HEK293 (cell line): ENCODE measurements around the gene NCKAP1.

Experiments
- EGR2 ChIP-seq: fragments of 450-650 bp; formaldehyde crosslinking; IDR thresholded peaks from 2 replicates; pipeline ENCODE4 v1.5.1; 2016; ENCODE audit warnings: low read depth, missing biosample characterization, missing genetic modification characterization
- GLIS2 ChIP-seq: fragments of 450-650 bp; formaldehyde crosslinking; IDR thresholded peaks from 2 replicates; pipeline ENCODE4 v1.5.1; 2016; ENCODE audit warnings: missing biosample characterization, missing genetic modification characterization
- IKZF3 ChIP-seq: fragments of 450-650 bp; IDR thresholded peaks from 2 replicates; pipeline ENCODE4 v1.5.0; 2018; ENCODE audit warnings: missing biosample characterization, mild to moderate bottlenecking, missing genetic modification characterization, moderate library complexity
- KLF8 ChIP-seq: fragments of 450-650 bp; formaldehyde crosslinking; IDR thresholded peaks from 2 replicates; pipeline ENCODE4 v1.5.1; 2016; ENCODE audit warnings: missing biosample characterization, missing genetic modification characterization
- PATZ1 ChIP-seq: fragments of 450-650 bp; formaldehyde crosslinking; IDR thresholded peaks from 2 replicates; pipeline ENCODE4 v1.5.1; 2016; ENCODE audit warnings: missing biosample characterization, missing genetic modification characterization
- SETDB1 ChIP-seq: IDR thresholded peaks from one replicate; pipeline ENCODE4 v1.6.1; 2017; ENCODE audit warnings: mild to moderate bottlenecking, low read length, moderate library complexity, mixed read lengths; ENCODE audit not compliant: insufficient read length
- ZBTB26 ChIP-seq: fragments of 450-650 bp; formaldehyde crosslinking; optimal IDR thresholded peaks from 2 replicates; pipeline ENCODE3; 2016; ENCODE audit warnings: missing biosample characterization, mild to moderate bottlenecking, missing genetic modification characterization
- ZBTB48 ChIP-seq: fragments of 450-650 bp; formaldehyde crosslinking; IDR thresholded peaks from 2 replicates; pipeline ENCODE4 v1.5.1; 2016; ENCODE audit warnings: missing biosample characterization, missing genetic modification characterization
- ZEB2 ChIP-seq: fragments of 450-650 bp; formaldehyde crosslinking; IDR thresholded peaks from 2 replicates; pipeline ENCODE4 v1.5.1; 2016; ENCODE audit warnings: missing biosample characterization, missing genetic modification characterization
- ZFHX2 ChIP-seq: fragments of 450-650 bp; formaldehyde crosslinking; conservative IDR thresholded peaks from 2 replicates; pipeline ENCODE4 v1.5.1; 2016; ENCODE audit warnings: missing biosample characterization, missing genetic modification characterization
- ZFP69B ChIP-seq: fragments of 450-650 bp; formaldehyde crosslinking; IDR thresholded peaks from 2 replicates; pipeline ENCODE4 v1.5.1; 2016; ENCODE audit warnings: missing biosample characterization, missing genetic modification characterization
- ZNF791 ChIP-seq: fragments of 450-650 bp; formaldehyde crosslinking; IDR thresholded peaks from 2 replicates; pipeline ENCODE4 v1.5.1; 2016; ENCODE audit warnings: missing biosample characterization, missing genetic modification characterization
- ZSCAN18 ChIP-seq: fragments of 450-650 bp; formaldehyde crosslinking; IDR thresholded peaks from 2 replicates; pipeline ENCODE4 v1.5.1; 2016; ENCODE audit warnings: missing biosample characterization, missing genetic modification characterization
- ZSCAN30 ChIP-seq: fragments of 450-650 bp; IDR thresholded peaks from 2 replicates; pipeline ENCODE4 v1.5.1; 2018; ENCODE audit warnings: missing biosample characterization, mild to moderate bottlenecking, missing genetic modification characterization, moderate library complexity
- TF ChIP-seq, protein P1 (sequence below): fragments of 450-650 bp; formaldehyde crosslinking; IDR thresholded peaks from 2 replicates; pipeline ENCODE4 v1.5.1; 2016; ENCODE audit warnings: missing biosample characterization, missing genetic modification characterization
- TF ChIP-seq, protein P2 (sequence below): fragments of 450-650 bp; formaldehyde crosslinking; IDR thresholded peaks from 2 replicates; pipeline ENCODE4 v1.5.1; 2017; ENCODE audit warnings: missing biosample characterization, missing genetic modification characterization

NCKAP1 gene

GRCh38 chr2:183037553-183038340 lies 510 bp downstream of the NCKAP1 start (continued):
- TF ChIP-seq, protein P1, sequence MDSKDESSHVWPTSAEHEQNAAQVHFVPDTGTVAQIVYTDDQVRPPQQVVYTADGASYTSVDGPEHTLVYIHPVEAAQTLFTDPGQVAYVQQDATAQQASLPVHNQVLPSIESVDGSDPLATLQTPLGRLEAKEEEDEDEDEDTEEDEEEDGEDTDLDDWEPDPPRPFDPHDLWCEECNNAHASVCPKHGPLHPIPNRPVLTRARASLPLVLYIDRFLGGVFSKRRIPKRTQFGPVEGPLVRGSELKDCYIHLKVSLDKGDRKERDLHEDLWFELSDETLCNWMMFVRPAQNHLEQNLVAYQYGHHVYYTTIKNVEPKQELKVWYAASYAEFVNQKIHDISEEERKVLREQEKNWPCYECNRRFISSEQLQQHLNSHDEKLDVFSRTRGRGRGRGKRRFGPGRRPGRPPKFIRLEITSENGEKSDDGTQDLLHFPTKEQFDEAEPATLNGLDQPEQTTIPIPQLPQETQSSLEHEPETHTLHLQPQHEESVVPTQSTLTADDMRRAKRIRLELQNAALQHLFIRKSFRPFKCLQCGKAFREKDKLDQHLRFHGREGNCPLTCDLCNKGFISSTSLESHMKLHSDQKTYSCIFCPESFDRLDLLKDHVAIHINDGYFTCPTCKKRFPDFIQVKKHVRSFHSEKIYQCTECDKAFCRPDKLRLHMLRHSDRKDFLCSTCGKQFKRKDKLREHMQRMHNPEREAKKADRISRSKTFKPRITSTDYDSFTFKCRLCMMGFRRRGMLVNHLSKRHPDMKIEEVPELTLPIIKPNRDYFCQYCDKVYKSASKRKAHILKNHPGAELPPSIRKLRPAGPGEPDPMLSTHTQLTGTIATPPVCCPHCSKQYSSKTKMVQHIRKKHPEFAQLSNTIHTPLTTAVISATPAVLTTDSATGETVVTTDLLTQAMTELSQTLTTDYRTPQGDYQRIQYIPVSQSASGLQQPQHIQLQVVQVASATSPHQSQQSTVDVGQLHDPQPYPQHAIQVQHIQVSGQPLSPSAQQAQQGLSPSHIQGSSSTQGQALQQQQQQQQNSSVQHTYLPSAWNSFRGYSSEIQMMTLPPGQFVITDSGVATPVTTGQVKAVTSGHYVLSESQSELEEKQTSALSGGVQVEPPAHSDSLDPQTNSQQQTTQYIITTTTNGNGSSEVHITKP = peak; percentile 71
- TF ChIP-seq ZFP69B (tag by site-specific recombination) (peak; percentile 93), GLIS2 (tag by site-specific recombination) (peak; percentile 48; the same call in 1 of the 2 replicates), ZSCAN18 (tag by site-specific recombination) (no peak), ZNF791 (tag by site-specific recombination) (no peak), ZBTB48 (tag by site-specific recombination) (no peak), SETDB1 (no peak), ZEB2 (tag by site-specific recombination) (0 out of 2 replicates have a peak, but pooled peaks have one; percentile 52), ZBTB26 (tag by site-specific recombination) (peak; percentile 77), PATZ1 (peak; percentile 84), EGR2 (tag by site-specific recombination) (peak; percentile 77), ZFHX2 (tag by site-specific recombination) (peak; percentile 83), ZSCAN30 (tag by site-specific recombination) (peak; percentile 82), KLF8 (tag by site-specific recombination) (peak; percentile 56; the same call in 1 of the 2 replicates), IKZF3 (tag by site-specific recombination) (peak; percentile 54; the same call in 1 of the 2 replicates)
- TF ChIP-seq, protein P2, sequence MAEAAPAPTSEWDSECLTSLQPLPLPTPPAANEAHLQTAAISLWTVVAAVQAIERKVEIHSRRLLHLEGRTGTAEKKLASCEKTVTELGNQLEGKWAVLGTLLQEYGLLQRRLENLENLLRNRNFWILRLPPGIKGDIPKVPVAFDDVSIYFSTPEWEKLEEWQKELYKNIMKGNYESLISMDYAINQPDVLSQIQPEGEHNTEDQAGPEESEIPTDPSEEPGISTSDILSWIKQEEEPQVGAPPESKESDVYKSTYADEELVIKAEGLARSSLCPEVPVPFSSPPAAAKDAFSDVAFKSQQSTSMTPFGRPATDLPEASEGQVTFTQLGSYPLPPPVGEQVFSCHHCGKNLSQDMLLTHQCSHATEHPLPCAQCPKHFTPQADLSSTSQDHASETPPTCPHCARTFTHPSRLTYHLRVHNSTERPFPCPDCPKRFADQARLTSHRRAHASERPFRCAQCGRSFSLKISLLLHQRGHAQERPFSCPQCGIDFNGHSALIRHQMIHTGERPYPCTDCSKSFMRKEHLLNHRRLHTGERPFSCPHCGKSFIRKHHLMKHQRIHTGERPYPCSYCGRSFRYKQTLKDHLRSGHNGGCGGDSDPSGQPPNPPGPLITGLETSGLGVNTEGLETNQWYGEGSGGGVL (tag by site-specific recombination) = peak; percentile 66
- TF ChIP-seq, all 188 proteins: peak for 25
